Left ventricle myocardium inferior (tissue), 1 donor: Measurements from ENCODE around the gene ALDH2. TPM values are rescaled to one million over a fixed set of nuclear protein-coding genes. Genes with fewer than 3 reads are reported as not detected.
"Not testable (repeated sequence)": the region's sequence is repeated elsewhere in the genome, so short reads cannot be mapped to it uniquely, and the experiment has no call there.

ENCODE experiments used
- DNase-seq: peaks from one replicate; pipeline ENCODE4 v3.0.0-alpha.2; 2020
- H3K27ac ChIP-seq: fragments of 200-600 bp; replicated peaks from 2 replicates; pipeline ENCODE4 v1.8.0; 2021
- H3K27me3 ChIP-seq: fragments of 200-600 bp; 2 replicates; pipeline ENCODE4 v1.8.0; 2021; ENCODE audit warnings: low read depth
- H3K36me3 ChIP-seq: fragments of 200-600 bp; 2 replicates; pipeline ENCODE4 v1.8.0; 2021
- H3K4me1 ChIP-seq: fragments of 200-600 bp; 2 replicates; pipeline ENCODE4 v1.8.0; 2021
- H3K4me3 ChIP-seq: fragments of 200-600 bp; 2 replicates; pipeline ENCODE4 v1.8.0; 2021; ENCODE audit warnings: mild to moderate bottlenecking, moderate library complexity
- H3K9me3 ChIP-seq: fragments of 200-600 bp; replicated peaks from 2 replicates; pipeline ENCODE4 v1.8.0; 2021
- CTCF ChIP-seq: fragments of 200-600 bp; IDR thresholded peaks from 2 replicates; pipeline ENCODE4 v1.8.0; 2021; ENCODE audit warnings: antibody characterized with exemption, mild to moderate bottlenecking, borderline replicate concordance
- intact Hi-C: fragments of 100-400 bp; cut with micrococcal nuclease; formaldehyde crosslinking; loops from one replicate; pipeline ENCODE4 v1.11.0; 2022
- long read RNA-seq: library from polyadenylated mRNA; unstranded; transcript quantifications from one replicate; pipeline ENCODE4 v2.0.0, GENCODE V29; 2021
- total RNA-seq: library from RNA; stranded (reverse); fragmentation: NEBNext Ultra II Directional; extraction: Animal tissue kit (Norgen Biotek cat#: 25700); gene quantifications from one replicate; pipeline ENCODE4 v1.2.1, GENCODE V29; 2021
- donor health status: DM: no; HTN: yes; CAD: no; lungs with severe emphysema.

The ALDH2 gene
- 381 TPM for total RNA-seq
- long read RNA-seq, full-length matches to known transcripts, result 1,269 of 1,317 reads
- long read RNA-seq, partial matches to known transcripts, result 1 of 1,317 reads
- long read RNA-seq, other reads (novel, unspliced or antisense), result 47 of 1,317 reads

GRCh38 chr12:111766608-111767361, at the start of gene ALDH2:
ALDH2 (plus strand) TSS chr12:111766933; CDS start chr12:111766983, 50 bp downstream.
- H3K27me3 ChIP-seq, result no peaks in the 10 kb centered on the region
- intact Hi-C loops, result no loop called here
- peak; percentile 85 for DNase-seq
- H3K9me3 ChIP-seq, result no peaks in the 10 kb centered on the region
- H3K36me3 ChIP-seq, result no peaks in the 10 kb centered on the region
- no peak for TF ChIP-seq CTCF
- H3K4me1 ChIP-seq, result peaks cover 43% of the 10 kb centered on the region
- H3K27ac ChIP-seq, result peak within 1 kb of the TSS; percentile 90
- peak within 1 kb of the TSS; percentile 99 for H3K4me3 ChIP-seq

DNA sequence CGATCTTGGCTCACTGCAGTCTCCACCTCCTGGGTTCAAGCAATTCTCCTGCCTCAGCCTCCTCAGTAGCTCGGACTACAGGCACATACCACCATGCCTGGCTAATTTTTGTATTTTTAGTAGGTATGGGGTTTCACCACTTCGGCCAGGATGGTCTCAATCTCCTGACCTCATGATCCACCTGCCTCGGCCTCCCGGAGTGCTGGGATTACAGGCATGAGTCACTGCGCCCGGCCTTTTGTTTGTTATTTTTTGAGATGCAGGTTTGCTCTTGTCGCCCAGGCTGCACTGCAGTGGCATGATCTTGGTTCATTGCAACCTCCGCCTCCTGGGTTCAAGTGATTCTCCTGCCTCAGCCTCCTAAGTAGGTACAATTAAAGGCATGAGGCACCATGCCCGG, 47.4 kb upstream of the ALDH2 start:
- H3K27ac ChIP-seq, H3K27me3 ChIP-seq, H3K9me3 ChIP-seq, H3K4me3 ChIP-seq, intact Hi-C loops, DNase-seq: not testable (repeated sequence)
- Histone ChIP-seq H3K4me1 (peaks cover 24% of the 10 kb centered on the region), H3K36me3 (peaks cover 81% of the 10 kb centered on the region)

DNA sequence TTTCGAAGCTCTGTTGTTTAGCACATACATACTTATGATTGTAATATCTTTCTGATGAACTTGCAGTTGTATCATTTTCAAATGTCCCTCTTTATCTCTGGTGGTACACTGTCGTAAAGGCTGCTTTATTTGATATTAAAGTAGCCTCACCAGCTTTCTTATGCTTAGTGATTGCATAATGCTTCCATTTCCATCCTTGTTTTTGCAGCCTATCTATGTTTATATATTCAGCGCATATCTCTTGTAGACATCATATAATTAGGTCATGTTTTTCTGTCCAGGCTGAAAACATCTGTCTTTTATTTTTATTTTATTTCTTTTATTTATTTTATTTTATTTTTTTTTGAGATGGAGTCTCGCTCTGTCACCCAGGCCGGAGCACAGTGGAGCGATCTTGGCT, 46.3 kb upstream of the ALDH2 start:
- Histone ChIP-seq H3K27me3 (no peaks in the 10 kb centered on the region), H3K9me3 (no peaks in the 10 kb centered on the region), H3K27ac (no peak overlapping the region), H3K4me3 (no peak overlapping the region), H3K36me3 (peaks cover 81% of the 10 kb centered on the region), H3K4me1 (peaks cover 14% of the 10 kb centered on the region)
- no peak for DNase-seq
- intact Hi-C loops, result no loop called here
- TF ChIP-seq CTCF, result no peak

GRCh38 chr12:111723646-111724360, 42.9 kb upstream of the ALDH2 start:
- H3K4me3 ChIP-seq, DNase-seq, H3K9me3 ChIP-seq, H3K27me3 ChIP-seq, H3K27ac ChIP-seq, H3K4me1 ChIP-seq, intact Hi-C loops: not testable (repeated sequence)
- peaks cover 79% of the 10 kb centered on the region for H3K36me3 ChIP-seq

- H3K4me3 ChIP-seq, result no peak overlapping the region
- H3K36me3 ChIP-seq, result peaks cover 87% of the 10 kb centered on the region
- H3K27ac ChIP-seq, result no peak overlapping the region
- no peaks in the 10 kb centered on the region for H3K27me3 ChIP-seq
- DNase-seq, result no peak
- intact Hi-C loops, result no loop called here
- H3K4me1 ChIP-seq, result no peaks in the 10 kb centered on the region
- TF ChIP-seq CTCF, result no peak
- no peaks in the 10 kb centered on the region for H3K9me3 ChIP-seq
These were observed 37.9 kb upstream of the ALDH2 start for GRCh38 chr12:111728795-111729194.

GRCh38 chr12:111730420-111730819, 36.3 kb upstream of the ALDH2 start:
- intact Hi-C loops, result no loop called here
- no peaks in the 10 kb centered on the region for H3K4me1 ChIP-seq
- no peak overlapping the region for H3K27ac ChIP-seq
- no peaks in the 10 kb centered on the region for H3K9me3 ChIP-seq
- no peak for TF ChIP-seq CTCF
- DNase-seq, result no peak
- H3K4me3 ChIP-seq, result no peak overlapping the region
- H3K36me3 ChIP-seq, result peaks cover 91% of the 10 kb centered on the region
- H3K27me3 ChIP-seq, result no peaks in the 10 kb centered on the region
